HepG2 (cell line): Measurements from ENCODE around the gene UPF3B. TPM values are rescaled to one million over a fixed set of nuclear protein-coding genes. Genes with fewer than 3 reads are reported as not detected.

ENCODE experiments used
- ONECUT2 ChIP-seq: sonication (generic); formaldehyde crosslinking; IDR thresholded peaks from 2 replicates; pipeline ENCODE4 v1.4.0; 2020; ENCODE audit warnings: missing genetic modification reagents
- POLR2A ChIP-seq, 2 experiments: IDR thresholded peaks; 2 replicates each; pipeline ENCODE4 v1.6.1; 2011; ENCODE audit warnings: low read depth in 2 of 2, low read length in 2 of 2, mild to moderate bottlenecking in 1 of 2, moderate library complexity in 1 of 2; ENCODE audit not compliant: insufficient read depth in 1 of 2
- RBAK ChIP-seq: sonication (generic); formaldehyde crosslinking; IDR thresholded peaks from 2 replicates; pipeline ENCODE4 v1.5.1; 2020; ENCODE audit warnings: mild to moderate bottlenecking, missing genetic modification reagents
- RNF2 ChIP-seq: fragments of 450-650 bp; conservative IDR thresholded peaks from 2 replicates; pipeline ENCODE4 v1.6.1; 2016; ENCODE audit warnings: low read depth
- SNAPC4 ChIP-seq: sonication (generic); formaldehyde crosslinking; IDR thresholded peaks from 2 replicates; pipeline ENCODE4 v1.4.0; 2020; ENCODE audit warnings: mild to moderate bottlenecking, missing genetic modification reagents
- SP1 ChIP-seq, 2 experiments: fragments of 450-650 bp in 1 of 2; sonication (generic) in 1 of 2; formaldehyde crosslinking in 1 of 2; IDR thresholded peaks; 2 replicates each; pipeline versions ENCODE4 v1.4.0 to v1.6.1; 2016 to 2020; ENCODE audit warnings: missing genetic modification reagents in 1 of 2
- TBX3 ChIP-seq: fragments of 450-650 bp; IDR thresholded peaks from 2 replicates; pipeline ENCODE4 v1.6.1; 2017; ENCODE audit warnings: antibody characterized with exemption, mild to moderate bottlenecking, inconsistent platforms, borderline replicate concordance
- THYN1 ChIP-seq: sonication (generic); formaldehyde crosslinking; IDR thresholded peaks from 2 replicates; pipeline ENCODE4 v1.8.1; 2023; ENCODE audit warnings: low read depth, mild to moderate bottlenecking, moderate library complexity, missing genetic modification reagents, borderline replicate concordance
- ZIK1 ChIP-seq: sonication (generic); formaldehyde crosslinking; IDR thresholded peaks from 2 replicates; pipeline ENCODE4 v1.5.0; 2020; ENCODE audit warnings: mild to moderate bottlenecking, low read depth, missing genetic modification reagents, borderline replicate concordance
- ZMYM2 ChIP-seq: sonication (generic); formaldehyde crosslinking; IDR thresholded peaks from 2 replicates; pipeline ENCODE4 v1.8.0; 2022; ENCODE audit warnings: mild to moderate bottlenecking, missing genetic modification reagents
- ZNF136 ChIP-seq: sonication (generic); formaldehyde crosslinking; IDR thresholded peaks from 2 replicates; pipeline ENCODE4 v1.8.1; 2022; ENCODE audit warnings: low read depth, mild to moderate bottlenecking, moderate library complexity, missing genetic modification reagents
- ZNF335 ChIP-seq: sonication (generic); formaldehyde crosslinking; IDR thresholded peaks from 2 replicates; pipeline ENCODE4 v1.4.0; 2020; ENCODE audit warnings: missing genetic modification reagents
- ZNF383 ChIP-seq: sonication (generic); formaldehyde crosslinking; IDR thresholded peaks from 2 replicates; pipeline ENCODE4 v1.4.0; 2020; ENCODE audit warnings: missing genetic modification reagents, mild to moderate bottlenecking, borderline replicate concordance
- ZNF484 ChIP-seq: sonication (generic); formaldehyde crosslinking; IDR thresholded peaks from 2 replicates; pipeline ENCODE4 v1.5.1; 2020; ENCODE audit warnings: mild to moderate bottlenecking, low read depth, missing genetic modification reagents, borderline replicate concordance
- ZNF530 ChIP-seq: sonication (generic); formaldehyde crosslinking; IDR thresholded peaks from 2 replicates; pipeline ENCODE4 v1.5.0; 2020; ENCODE audit warnings: low read depth, mild to moderate bottlenecking, missing genetic modification reagents
- polyA plus RNA-seq, 8 experiments: library from polyadenylated mRNA; depleted of rRNA in 3 of 8; stranded (reverse) in 7 of 8; unstranded in 1 of 8; fragments of >200 nt; fragmentation: Illumina TruSeq in 4 of 8; extraction: Trizol in 4 of 8; gene quantifications; 2 replicates each; pipeline versions ENCODE4 v1.2.1 to v1.2.3, GENCODE V29; 2011 to 2016; ENCODE audit warnings: low read depth in 4 of 8, missing spikeins in 1 of 8, mixed read lengths in 1 of 8; ENCODE audit not compliant: insufficient read depth in 1 of 8
- total RNA-seq, 5 experiments: library from RNA; depleted of rRNA; stranded (reverse); fragments of >200 nt; fragmentation: Illumina TruSeq; extraction: Trizol; gene quantifications; 2 replicates each; pipeline ENCODE4 v1.2.3, GENCODE V29; 2016; ENCODE audit warnings: low read depth in 1 of 5
- TF ChIP-seq, protein P1 (sequence below): sonication (generic); formaldehyde crosslinking; IDR thresholded peaks from 2 replicates; pipeline ENCODE4 v1.8.1; 2023; ENCODE audit warnings: mild to moderate bottlenecking, missing genetic modification reagents
- TF ChIP-seq, protein P2 (sequence below): sonication (generic); formaldehyde crosslinking; IDR thresholded peaks from 2 replicates; pipeline ENCODE4 v1.4.0; 2020; ENCODE audit warnings: missing genetic modification reagents
- TF ChIP-seq, protein P3 (sequence below): sonication (generic); formaldehyde crosslinking; IDR thresholded peaks from 2 replicates; pipeline ENCODE4 v1.4.0; 2020; ENCODE audit warnings: mild to moderate bottlenecking, missing genetic modification reagents, borderline replicate concordance

Gene UPF3B
- total and polyA plus RNA-seq, 2 of the 13 experiments (the other 11 are each of a cell fraction or from before 2014, with no cell fraction given): 5.2 to 7.2 TPM

- TF ChIP-seq SNAPC4 (CRISPR knock-in tag) (no peak), ZNF484 (CRISPR knock-in tag) (no peak), ZNF335 (CRISPR knock-in tag) (0 out of 2 replicates have a peak, but pooled peaks have one; percentile 21), ONECUT2 (no peak), THYN1 (no peak), RBAK (CRISPR knock-in tag) (no peak), ZNF383 (CRISPR knock-in tag) (no peak), TBX3 (no peak), ZNF530 (no peak), ZNF136 (no peak), ZIK1 (no peak), RNF2 (no peak), POLR2A (IDR thresholded peaks at IDR 0.05; ENCODE audit: insufficient read depth in 1 of 2, low read depth in 2 of 2, low read length in 2 of 2) (peak; percentile 86 to 90), SP1 (IDR thresholded peaks at IDR 0.05) (no peak), SP1 (CRISPR knock-in tag; IDR thresholded peaks at IDR 0.05) (no peak), ZMYM2 (CRISPR knock-in tag) (no peak)
- TF ChIP-seq, protein P1, sequence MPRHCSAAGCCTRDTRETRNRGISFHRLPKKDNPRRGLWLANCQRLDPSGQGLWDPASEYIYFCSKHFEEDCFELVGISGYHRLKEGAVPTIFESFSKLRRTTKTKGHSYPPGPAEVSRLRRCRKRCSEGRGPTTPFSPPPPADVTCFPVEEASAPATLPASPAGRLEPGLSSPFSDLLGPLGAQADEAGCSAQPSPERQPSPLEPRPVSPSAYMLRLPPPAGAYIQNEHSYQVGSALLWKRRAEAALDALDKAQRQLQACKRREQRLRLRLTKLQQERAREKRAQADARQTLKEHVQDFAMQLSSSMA (CRISPR knock-in tag): peak; percentile 99
- TF ChIP-seq, protein P2, sequence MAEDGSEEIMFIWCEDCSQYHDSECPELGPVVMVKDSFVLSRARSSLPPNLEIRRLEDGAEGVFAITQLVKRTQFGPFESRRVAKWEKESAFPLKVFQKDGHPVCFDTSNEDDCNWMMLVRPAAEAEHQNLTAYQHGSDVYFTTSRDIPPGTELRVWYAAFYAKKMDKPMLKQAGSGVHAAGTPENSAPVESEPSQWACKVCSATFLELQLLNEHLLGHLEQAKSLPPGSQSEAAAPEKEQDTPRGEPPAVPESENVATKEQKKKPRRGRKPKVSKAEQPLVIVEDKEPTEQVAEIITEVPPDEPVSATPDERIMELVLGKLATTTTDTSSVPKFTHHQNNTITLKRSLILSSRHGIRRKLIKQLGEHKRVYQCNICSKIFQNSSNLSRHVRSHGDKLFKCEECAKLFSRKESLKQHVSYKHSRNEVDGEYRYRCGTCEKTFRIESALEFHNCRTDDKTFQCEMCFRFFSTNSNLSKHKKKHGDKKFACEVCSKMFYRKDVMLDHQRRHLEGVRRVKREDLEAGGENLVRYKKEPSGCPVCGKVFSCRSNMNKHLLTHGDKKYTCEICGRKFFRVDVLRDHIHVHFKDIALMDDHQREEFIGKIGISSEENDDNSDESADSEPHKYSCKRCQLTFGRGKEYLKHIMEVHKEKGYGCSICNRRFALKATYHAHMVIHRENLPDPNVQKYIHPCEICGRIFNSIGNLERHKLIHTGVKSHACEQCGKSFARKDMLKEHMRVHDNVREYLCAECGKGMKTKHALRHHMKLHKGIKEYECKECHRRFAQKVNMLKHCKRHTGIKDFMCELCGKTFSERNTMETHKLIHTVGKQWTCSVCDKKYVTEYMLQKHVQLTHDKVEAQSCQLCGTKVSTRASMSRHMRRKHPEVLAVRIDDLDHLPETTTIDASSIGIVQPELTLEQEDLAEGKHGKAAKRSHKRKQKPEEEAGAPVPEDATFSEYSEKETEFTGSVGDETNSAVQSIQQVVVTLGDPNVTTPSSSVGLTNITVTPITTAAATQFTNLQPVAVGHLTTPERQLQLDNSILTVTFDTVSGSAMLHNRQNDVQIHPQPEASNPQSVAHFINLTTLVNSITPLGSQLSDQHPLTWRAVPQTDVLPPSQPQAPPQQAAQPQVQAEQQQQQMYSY (CRISPR knock-in tag): 0 out of 2 replicates have a peak, but pooled peaks have one; percentile 32
- TF ChIP-seq, protein P3, sequence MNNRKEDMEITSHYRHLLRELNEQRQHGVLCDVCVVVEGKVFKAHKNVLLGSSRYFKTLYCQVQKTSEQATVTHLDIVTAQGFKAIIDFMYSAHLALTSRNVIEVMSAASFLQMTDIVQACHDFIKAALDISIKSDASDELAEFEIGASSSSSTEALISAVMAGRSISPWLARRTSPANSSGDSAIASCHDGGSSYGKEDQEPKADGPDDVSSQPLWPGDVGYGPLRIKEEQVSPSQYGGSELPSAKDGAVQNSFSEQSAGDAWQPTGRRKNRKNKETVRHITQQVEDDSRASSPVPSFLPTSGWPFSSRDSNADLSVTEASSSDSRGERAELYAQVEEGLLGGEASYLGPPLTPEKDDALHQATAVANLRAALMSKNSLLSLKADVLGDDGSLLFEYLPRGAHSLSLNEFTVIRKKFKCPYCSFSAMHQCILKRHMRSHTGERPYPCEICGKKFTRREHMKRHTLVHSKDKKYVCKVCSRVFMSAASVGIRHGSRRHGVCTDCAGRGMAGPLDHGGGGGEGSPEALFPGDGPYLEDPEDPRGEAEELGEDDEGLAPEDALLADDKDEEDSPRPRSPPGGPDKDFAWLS: no peak
These were observed 19.0 kb upstream of the UPF3B start, which contains the start of the genes NDUFA1 and RNF113A (continued) for GRCh38 chrX:119871599-119872395.
